SU-DHL-6 (cell line): ENCODE results near the gene FCHSD2.
"Not testable (repeated sequence)": the region's sequence is repeated elsewhere in the genome, so short reads cannot be mapped to it uniquely, and the experiment has no call there.

ENCODE experiments used
- H2AFZ ChIP-seq: fragments of 200-600 bp; sonication (generic); 2 replicates; pipeline ENCODE4 v1.6.1; 2014; ENCODE audit warnings: low read depth, mild to moderate bottlenecking, moderate library complexity, mixed read lengths, antibody characterized with exemption, low read length; ENCODE audit not compliant: severe bottlenecking
- H3F3A ChIP-seq: fragments of 200-600 bp; shearing (Covaris generic); 2 replicates; pipeline ENCODE4 v1.6.0; 2016; ENCODE audit warnings: antibody characterized with exemption, mild to moderate bottlenecking; ENCODE audit not compliant: insufficient read depth
- H3K27ac ChIP-seq: fragments of 200-600 bp; sonication (generic); 2 replicates; pipeline ENCODE4 v1.5.1; 2016; ENCODE audit warnings: low read depth, mild to moderate bottlenecking, low read length, moderate library complexity, mixed read lengths
- H3K27me3 ChIP-seq: fragments of 200-600 bp; sonication (generic), shearing (Covaris generic); 2 replicates; pipeline ENCODE4 v1.6.0; 2014; ENCODE audit warnings: mild to moderate bottlenecking, low read length
- H3K36me3 ChIP-seq: fragments of 200-600 bp; sonication (generic); 2 replicates; pipeline ENCODE4 v1.6.1; 2014; ENCODE audit warnings: mild to moderate bottlenecking, low read length, mixed read lengths
- H3K4me2 ChIP-seq: fragments of 300-600, 200-600 bp; shearing (Covaris generic), sonication (generic); 2 replicates; pipeline ENCODE4 v1.6.0; 2014; ENCODE audit warnings: low read length, low read depth, mild to moderate bottlenecking; ENCODE audit not compliant: poor library complexity, severe bottlenecking
- H3K4me3 ChIP-seq: fragments of 200-600 bp; sonication (generic); 2 replicates; pipeline ENCODE4 v1.5.1; 2014; ENCODE audit warnings: antibody characterized with exemption, low read length, mild to moderate bottlenecking, mixed read lengths; ENCODE audit not compliant: insufficient read depth, poor library complexity, severe bottlenecking
- H3K79me2 ChIP-seq: fragments of 200-600 bp; sonication (generic); 2 replicates; pipeline ENCODE4 v1.6.1; 2014; ENCODE audit warnings: mild to moderate bottlenecking, low read length, moderate library complexity; ENCODE audit not compliant: insufficient read depth
- H3K9ac ChIP-seq: fragments of 200-600 bp; sonication (generic); 2 replicates; pipeline ENCODE4 v1.7.0; 2014; ENCODE audit warnings: mild to moderate bottlenecking, low read length
- H3K9me2 ChIP-seq: fragments of 200-600 bp; sonication (generic); replicated peaks from 2 replicates; pipeline ENCODE4 v1.6.1; 2014; ENCODE audit warnings: low read length; ENCODE audit not compliant: insufficient read depth
- H3K9me3 ChIP-seq: fragments of 200-600 bp; sonication (generic); 2 replicates; pipeline ENCODE4 v1.6.1; 2014; ENCODE audit warnings: low read length, mixed read lengths; ENCODE audit not compliant: insufficient read depth
- H4K20me1 ChIP-seq: fragments of 200-600 bp; sonication (generic); 2 replicates; pipeline ENCODE4 v1.6.1; 2014; ENCODE audit warnings: low read depth, mild to moderate bottlenecking, antibody characterized with exemption, low read length, moderate library complexity, mixed read lengths
- CTCF ChIP-seq: fragments of 200-600 bp; sonication (generic); IDR thresholded peaks from one replicate; pipeline ENCODE4 v1.5.1; 2017; ENCODE audit warnings: antibody characterized with exemption, mild to moderate bottlenecking, low read length, moderate library complexity; ENCODE audit not compliant: insufficient read depth, poor library complexity, severe bottlenecking
- EZH2phosphoT487 ChIP-seq: fragments of 200-600 bp; sonication (generic), shearing (Covaris generic); conservative IDR thresholded peaks from 2 replicates; pipeline ENCODE4 v1.6.1; 2018; ENCODE audit warnings: mild to moderate bottlenecking, antibody characterized with exemption, low read length, moderate library complexity, mixed read lengths

Gene FCHSD2

DNA sequence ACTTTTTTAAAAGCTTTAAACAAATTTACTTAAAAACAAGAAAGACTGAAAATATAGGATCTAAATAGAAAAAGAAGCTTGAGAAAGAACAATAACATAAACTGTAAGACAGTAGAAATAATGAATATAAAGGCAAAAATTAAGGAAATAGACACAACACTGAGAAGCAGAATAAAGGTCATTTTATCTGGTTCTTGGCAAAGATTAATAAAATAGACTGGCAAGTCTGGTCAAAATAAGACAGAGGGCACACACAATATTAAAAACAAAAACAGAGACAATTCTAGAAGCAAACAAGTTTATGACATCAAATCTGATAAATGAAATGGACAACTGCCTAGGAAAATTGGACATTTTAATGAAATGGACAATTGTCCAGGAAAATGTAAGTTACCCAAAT lies 222.1 kb downstream of the FCHSD2 start:
- no peaks in the 10 kb centered on the region for H3K9me3 ChIP-seq
- H3F3A ChIP-seq = peaks cover 27% of the 10 kb centered on the region; the same call in 1 of the 2 replicates
- H3K4me2 ChIP-seq = no peak overlapping the region
- H3K79me2 ChIP-seq = peaks cover 23% of the 10 kb centered on the region; the same call in 1 of the 2 replicates
- no peaks in the 10 kb centered on the region for H3K27me3 ChIP-seq
- H3K36me3 ChIP-seq = peaks cover 61% of the 10 kb centered on the region
- no peak overlapping the region for H3K4me3 ChIP-seq
- peaks cover 4% of the 10 kb centered on the region; the same call in 1 of the 2 replicates for H4K20me1 ChIP-seq
- no peak overlapping the region for H3K27ac ChIP-seq
- H3K9me2 ChIP-seq = no peaks in the 10 kb centered on the region
- TF ChIP-seq CTCF = no peak
- TF ChIP-seq EZH2phosphoT487 = no peak
- no peak overlapping the region for H3K9ac ChIP-seq
- no peak overlapping the region for H2AFZ ChIP-seq

DNA sequence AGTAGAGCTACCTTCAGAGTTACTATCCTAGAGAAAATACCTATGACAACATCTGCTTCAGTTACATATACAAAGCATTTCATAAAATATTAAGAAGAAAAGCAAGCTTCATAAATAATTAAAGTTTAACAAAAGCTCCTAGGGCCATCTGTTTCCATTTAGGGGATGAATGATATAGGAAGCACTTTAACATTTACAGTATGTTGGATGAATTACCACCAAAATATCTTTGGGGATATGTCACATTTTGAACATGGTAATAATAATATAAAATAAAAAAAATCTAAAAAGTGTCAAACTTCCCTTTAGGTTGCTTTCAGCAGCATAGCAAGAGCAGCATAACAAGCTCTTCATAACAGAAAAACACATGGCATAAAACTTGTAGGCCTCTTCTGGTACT lies 223.3 kb downstream of the FCHSD2 start:
- Histone ChIP-seq H3K79me2 (peaks cover 25% of the 10 kb centered on the region; the same call in 1 of the 2 replicates), H3K27me3 (no peaks in the 10 kb centered on the region), H3K4me2 (no peak overlapping the region), H3K9me2 (no peaks in the 10 kb centered on the region), H3K36me3 (peaks cover 62% of the 10 kb centered on the region), H2AFZ (no peak overlapping the region), H3F3A (peaks cover 20% of the 10 kb centered on the region; the same call in 1 of the 2 replicates), H3K4me3 (no peak overlapping the region), H4K20me1 (no peaks in the 10 kb centered on the region), H3K9me3 (no peaks in the 10 kb centered on the region), H3K9ac (no peak overlapping the region), H3K27ac (no peak overlapping the region)
- TF ChIP-seq CTCF (no peak), EZH2phosphoT487 (no peak)

DNA sequence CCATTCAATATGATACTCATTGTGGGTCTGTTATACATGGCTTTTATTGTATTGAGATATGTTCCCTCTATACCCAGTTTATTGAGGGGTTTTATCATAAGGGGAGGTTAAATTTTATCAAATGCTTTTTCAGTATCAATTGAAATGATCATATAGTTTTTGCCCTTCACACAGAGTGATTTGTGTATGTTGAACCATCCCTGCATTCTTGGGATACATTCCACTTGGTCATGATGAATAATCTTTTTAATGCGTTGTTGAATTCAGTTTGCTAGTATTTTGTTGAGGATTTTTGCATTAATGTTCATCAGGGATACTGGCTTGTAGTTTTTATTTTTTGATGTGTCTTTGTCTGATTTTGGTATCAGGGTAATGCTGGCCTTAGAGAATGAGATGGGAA lies 229.9 kb downstream of the FCHSD2 start:
- Histone ChIP-seq H3K79me2 (peaks cover 21% of the 10 kb centered on the region; the same call in 1 of the 2 replicates), H3K4me2 (no peak overlapping the region)

GRCh38 chr11:72909558-72910388 lies 232.3 kb downstream of the FCHSD2 start:
- H3K9ac ChIP-seq, H2AFZ ChIP-seq, H3K4me2 ChIP-seq, H3F3A ChIP-seq, H3K27ac ChIP-seq, H4K20me1 ChIP-seq, H3K27me3 ChIP-seq, H3K9me2 ChIP-seq, H3K4me3 ChIP-seq: not testable (repeated sequence)
- Histone ChIP-seq H3K9me3 (peaks cover 24% of the 10 kb centered on the region; the same call in 1 of the 2 replicates), H3K36me3 (peaks cover 45% of the 10 kb centered on the region), H3K79me2 (peaks cover 17% of the 10 kb centered on the region; the same call in 1 of the 2 replicates)

More for the DNA sequence above, 229.9 kb downstream of the FCHSD2 start:
- no peak overlapping the region for H3K9ac ChIP-seq
- no peak overlapping the region for H2AFZ ChIP-seq
- no peaks in the 10 kb centered on the region for H3F3A ChIP-seq
- H4K20me1 ChIP-seq = no peaks in the 10 kb centered on the region
- no peak overlapping the region for H3K27ac ChIP-seq
- H3K36me3 ChIP-seq = peaks cover 55% of the 10 kb centered on the region
- no peaks in the 10 kb centered on the region for H3K27me3 ChIP-seq
- H3K9me3 ChIP-seq = peaks cover 24% of the 10 kb centered on the region; the same call in 1 of the 2 replicates
- no peaks in the 10 kb centered on the region for H3K9me2 ChIP-seq
- TF ChIP-seq CTCF = no peak
- no peak for TF ChIP-seq EZH2phosphoT487
- H3K4me3 ChIP-seq = no peak overlapping the region
